ENCODE measurements around the gene KCNH3. TPM values are rescaled to one million over a fixed set of nuclear protein-coding genes. Genes with fewer than 3 reads are reported as not detected.

The KCNH3 gene
- total and polyA plus RNA-seq, 2 of the 8 experiments (the other 6 are each of a cell fraction or from before 2014, with no cell fraction given): 0.24 to 0.50 TPM

GRCh38 chr12:49518914-49519573 lies 19.8 kb upstream of the KCNH3 start:
- no peak for FAIRE-seq
- TF ChIP-seq KDM1A (IDR thresholded peaks at IDR 0.05; ENCODE audit: borderline replicate concordance, low read length) (no peak), NRF1 (IDR thresholded peaks at IDR 0.05; ENCODE audit: low read depth, low read length) (no peak), SUZ12 (IDR thresholded peaks at IDR 0.05; ENCODE audit: low read length) (no peak), KDM4A (IDR thresholded peaks at IDR 0.05; ENCODE audit: low read depth, low read length, severe bottlenecking) (no peak), EP300 (IDR thresholded peaks at IDR 0.05; ENCODE audit: borderline replicate concordance in 1 of 2, low read depth in 2 of 2, low read length in 2 of 2) (no peak), ATF3 (IDR thresholded peaks at IDR 0.05; ENCODE audit: insufficient read depth, low read depth, low read length) (no peak), TEAD4 (IDR thresholded peaks at IDR 0.05; ENCODE audit: low read depth, low read length) (no peak), SAP30 (IDR thresholded peaks at IDR 0.05; ENCODE audit: insufficient read depth, insufficient replicate concordance, low read length) (no peak), FOSL1 (IDR thresholded peaks at IDR 0.05; ENCODE audit: insufficient read depth, low read depth, low read length) (no peak), TCF12 (IDR thresholded peaks at IDR 0.05; ENCODE audit: low read depth, low read length) (no peak), KDM5A (IDR thresholded peaks at IDR 0.05; ENCODE audit: low read length) (no peak), RXRA (IDR thresholded peaks at IDR 0.05; ENCODE audit: insufficient read depth, low read depth, low read length) (no peak)

More at GRCh38 chr12:49518914-49519573, 19.8 kb upstream of the KCNH3 start:
- no peak overlapping the region for H2BK15ac ChIP-seq (ENCODE audit: low read length)
- H3K14ac ChIP-seq (ENCODE audit: insufficient read length): no peak overlapping the region
- H3K36me3 ChIP-seq (ENCODE audit: control insufficient read depth in 2 of 4, insufficient read depth in 4 of 4, low read length in 3 of 4): peaks cover 0 to 5% (median 1%) of the 10 kb centered on the region in 4 experiments; a peak in 1 of 8 replicates
- no peak overlapping the region for H3K23ac ChIP-seq (ENCODE audit: insufficient read length)
- H4K8ac ChIP-seq (ENCODE audit: extremely low read depth, insufficient read depth, low read length): no peak overlapping the region
- no peak overlapping the region for H3K4ac ChIP-seq (replicated peaks; ENCODE audit: insufficient read length, low read depth, low read length)
- H4K20me1 ChIP-seq (replicated peaks in 1 of 2; ENCODE audit: control insufficient read depth in 1 of 2, insufficient read depth in 2 of 2, low read length in 2 of 2): no peaks in the 10 kb centered on the region
- no peak overlapping the region for H2AFZ ChIP-seq (ENCODE audit: low read length)
- H2BK120ac ChIP-seq (replicated peaks; ENCODE audit: low read depth, low read length): no peak overlapping the region
- H4K91ac ChIP-seq (replicated peaks; ENCODE audit: insufficient read length, low read length): no peak overlapping the region
- 90% methylated on average over 1 of the region's 2 CpGs; no CpG with 5 or more reads in 1 of the 2 experiments for WGBS, 2 experiments (ENCODE audit: extremely low coverage in 1 of 2, insufficient coverage in 1 of 2, insufficient read length in 1 of 2, insufficient replicate concordance in 2 of 2, low coverage in 1 of 2, low lambda C conversion rate in 2 of 2, missing lambda C conversion rate in 1 of 2)
- CTCF ChIA-PET (ENCODE audit: partially characterized antibody): interaction anchor here (0.6 to 18.6 kb wide), 5 partner anchors 8 to 462 kb away, joined by 3 to 538 read pairs (median 5); partner anchors contain the start of genes DNAJC22 and SPATS2
- H3K18ac ChIP-seq (ENCODE audit: extremely low read depth, low read length): no peak overlapping the region
- H3K9ac ChIP-seq (replicated peaks in 1 of 4; ENCODE audit: extremely low read depth in 1 of 4, low read depth in 3 of 4, low read length in 3 of 4): no peak overlapping the region
- no peaks in the 10 kb centered on the region for H3K9me3 ChIP-seq (ENCODE audit: insufficient read depth in 2 of 2, low read depth in 1 of 2, low read length in 1 of 2)
- no peak overlapping the region for H4K5ac ChIP-seq (ENCODE audit: insufficient read length, low read depth, low read length)
- no peak overlapping the region for H2BK20ac ChIP-seq (ENCODE audit: low read length)
- no peaks in the 10 kb centered on the region for H3K4me1 ChIP-seq (replicated peaks in 1 of 4; ENCODE audit: control insufficient read depth in 3 of 4, insufficient read depth in 4 of 4, low read length in 3 of 4)
- no peaks in the 10 kb centered on the region for H3K27me3 ChIP-seq (replicated peaks in 1 of 4; ENCODE audit: control insufficient read depth in 3 of 4, extremely low read depth in 1 of 4, insufficient read depth in 3 of 4, low read length in 3 of 4)
- no peak overlapping the region for H3K56ac ChIP-seq (replicated peaks; ENCODE audit: insufficient read length, low read depth, low read length)
- no peak overlapping the region for H2BK12ac ChIP-seq (ENCODE audit: low read depth, low read length)
- no peak overlapping the region for H3K27ac ChIP-seq (ENCODE audit: low read depth, low read length)
- no peak overlapping the region for H2BK5ac ChIP-seq (ENCODE audit: low read depth, low read length)
- H3K79me2 ChIP-seq (ENCODE audit: control insufficient read depth in 1 of 2, insufficient read depth in 2 of 2, low read length in 2 of 2): no peaks in the 10 kb centered on the region
- H3K23me2 ChIP-seq (ENCODE audit: low read depth, low read length): no peaks in the 10 kb centered on the region
- no peaks in the 10 kb centered on the region for H3K79me1 ChIP-seq (ENCODE audit: low read depth, low read length)
- no peak overlapping the region for H2AK5ac ChIP-seq (ENCODE audit: low read depth, low read length)
- POLR2A ChIA-PET (ENCODE audit: partially characterized antibody): interaction anchor here (1.4 kb wide), 1 partner anchor 58 kb away, joined by 3 read pairs; no protein-coding TSS in a partner anchor
- H3K4me2 ChIP-seq (ENCODE audit: insufficient read depth in 1 of 2, low read depth in 2 of 2, low read length in 2 of 2): no peak overlapping the region
- DNase-seq (ENCODE audit: low read depth in 1 of 2, low spot score in 2 of 2): no peak
- H3K4me3 ChIP-seq (ENCODE audit: extremely low read depth in 1 of 4, insufficient read depth in 2 of 4, low read depth in 3 of 4, low read length in 4 of 4): no peak overlapping the region

All from H1 (cell line).